HG03039 (cell line): Measurements from ENCODE around the gene CHFR.
"Not testable (repeated sequence)": the region's sequence is repeated elsewhere in the genome, so short reads cannot be mapped to it uniquely, and the experiment has no call there.

ENCODE experiments used
- ATAC-seq: cut with Tn5 transposase; IDR thresholded peaks from one replicate; pipeline ENCODE4 v1.9.1; 2021; ENCODE audit warnings: mild to moderate bottlenecking, moderate library complexity; ENCODE audit not compliant: unreplicated experiment

The CHFR gene

GRCh38 chr12:132874620-132875019 lies 12.8 kb downstream of the CHFR start:
- not testable (repeated sequence) for ATAC-seq

GRCh38 chr12:132874175-132874574 lies 13.2 kb downstream of the CHFR start:
- ATAC-seq: no peak

- ATAC-seq: no peak
These were observed 13.7 kb downstream of the CHFR start for GRCh38 chr12:132873724-132874123.

GRCh38 chr12:132872975-132873421 lies 14.4 kb downstream of the CHFR start:
- no peak for ATAC-seq

- no peak for ATAC-seq
These were observed 15.1 kb downstream of the CHFR start for GRCh38 chr12:132872073-132872855.

GRCh38 chr12:132869551-132869950 lies 17.9 kb downstream of the CHFR start:
- ATAC-seq: no peak

- no peak for ATAC-seq
These were observed 21.1 kb downstream of the CHFR start for GRCh38 chr12:132866251-132866828.

GRCh38 chr12:132861558-132861957 lies 25.8 kb downstream of the CHFR start:
- ATAC-seq: no peak

GRCh38 chr12:132858718-132859266 lies 28.6 kb downstream of the CHFR start:
- ATAC-seq: no peak

- ATAC-seq: not testable (repeated sequence)
These were observed 30.4 kb downstream of the CHFR start for GRCh38 chr12:132857019-132857418.

GRCh38 chr12:132856581-132856980 lies 30.8 kb downstream of the CHFR start:
- no peak for ATAC-seq

GRCh38 chr12:132855211-132855610 lies 32.2 kb downstream of the CHFR start:
- ATAC-seq: not testable (repeated sequence)

- ATAC-seq: no peak
These were observed 33.9 kb downstream of the CHFR start for GRCh38 chr12:132853285-132854092.

- ATAC-seq: no peak
These were observed 34.9 kb downstream of the CHFR start for GRCh38 chr12:132852496-132852895.

GRCh38 chr12:132851465-132851864 lies 35.9 kb downstream of the CHFR start:
- no peak for ATAC-seq

GRCh38 chr12:132850291-132850690 lies 37.1 kb downstream of the CHFR start:
- ATAC-seq: no peak

- no peak for ATAC-seq
These were observed 38.9 kb downstream of the CHFR start for GRCh38 chr12:132848521-132848920.

- ATAC-seq: no peak
These were observed 39.7 kb downstream of the CHFR start for GRCh38 chr12:132847363-132848356.

GRCh38 chr12:132844681-132845080 lies 42.7 kb downstream of the CHFR start:
- ATAC-seq: not testable (repeated sequence)

GRCh38 chr12:132842449-132843045 lies 44.9 kb downstream of the CHFR start:
- no peak for ATAC-seq
